OCI-LY3 (cell line): ENCODE measurements around the gene BRAT1.
A peak's percentile ranks its signal among the peaks of the same experiment; 100 is the strongest.

Experiments
- H2AFZ ChIP-seq: fragments of 200-600, 300-600 bp; shearing (Covaris generic); 2 replicates; pipeline ENCODE4 v1.6.0; 2014; ENCODE audit warnings: antibody characterized with exemption, low read depth, low read length
- H3K27ac ChIP-seq: fragments of 200-600, 300-600 bp; sonication (generic); 2 replicates; pipeline ENCODE4 v1.5.1; 2014; ENCODE audit warnings: mild to moderate bottlenecking, low read length, moderate library complexity, mixed read lengths
- H3K27me3 ChIP-seq: fragments of 200-600, 300-600 bp; sonication (generic); 2 replicates; pipeline ENCODE4 v1.6.1; 2014; ENCODE audit warnings: low read depth, low read length, mixed read lengths
- H3K36me3 ChIP-seq: fragments of 200-600, 300-600 bp; sonication (generic); replicated peaks from 2 replicates; pipeline ENCODE3; 2014; ENCODE audit warnings: low read depth, low read length, mixed read lengths
- H3K4me1 ChIP-seq: fragments of 300-600, 200-600 bp; sonication (generic); 2 replicates; pipeline ENCODE4 v1.6.1; 2014; ENCODE audit warnings: low read length, mixed read lengths
- H3K4me2 ChIP-seq: fragments of 200-600, 300-600 bp; sonication (generic); 2 replicates; pipeline ENCODE4 v1.6.1; 2014; ENCODE audit warnings: low read length, mixed read lengths
- H3K4me3 ChIP-seq: fragments of 300-600, 200-600 bp; sonication (generic); 2 replicates; pipeline ENCODE4 v1.5.1; 2014; ENCODE audit warnings: antibody characterized with exemption, mild to moderate bottlenecking, low read length, moderate library complexity
- H3K79me2 ChIP-seq: fragments of 300-600, 200-600 bp; shearing (Covaris generic); 2 replicates; pipeline ENCODE4 v1.6.1; 2014; ENCODE audit warnings: mild to moderate bottlenecking, low read length, mixed read lengths
- H3K9ac ChIP-seq: fragments of 300-600, 200-600 bp; shearing (Covaris generic); 2 replicates; pipeline ENCODE4 v1.6.0; 2014; ENCODE audit warnings: mild to moderate bottlenecking, low read length, moderate library complexity
- H3K9me3 ChIP-seq: fragments of 200-600, 300-600 bp; shearing (Covaris generic); 2 replicates; pipeline ENCODE4 v1.6.1; 2014; ENCODE audit warnings: low read length, mixed read lengths; ENCODE audit not compliant: insufficient read depth
- H4K20me1 ChIP-seq: fragments of 200-600, 300-600 bp; sonication (generic); 2 replicates; pipeline ENCODE4 v1.6.1; 2016; ENCODE audit warnings: low read length, mixed read lengths; ENCODE audit not compliant: insufficient read depth
- CTCF ChIP-seq: fragments of 200-600, 300-600 bp; sonication (generic); IDR thresholded peaks from 2 replicates; pipeline ENCODE4 v1.5.1; 2014; ENCODE audit warnings: antibody characterized with exemption, low read length, low read depth
- EZH2phosphoT487 ChIP-seq: fragments of 200-600 bp; shearing (Covaris generic); IDR thresholded peaks from 2 replicates; pipeline ENCODE4 v1.6.1; 2018; ENCODE audit warnings: antibody characterized with exemption, mixed run types, low read depth

The BRAT1 gene

DNA sequence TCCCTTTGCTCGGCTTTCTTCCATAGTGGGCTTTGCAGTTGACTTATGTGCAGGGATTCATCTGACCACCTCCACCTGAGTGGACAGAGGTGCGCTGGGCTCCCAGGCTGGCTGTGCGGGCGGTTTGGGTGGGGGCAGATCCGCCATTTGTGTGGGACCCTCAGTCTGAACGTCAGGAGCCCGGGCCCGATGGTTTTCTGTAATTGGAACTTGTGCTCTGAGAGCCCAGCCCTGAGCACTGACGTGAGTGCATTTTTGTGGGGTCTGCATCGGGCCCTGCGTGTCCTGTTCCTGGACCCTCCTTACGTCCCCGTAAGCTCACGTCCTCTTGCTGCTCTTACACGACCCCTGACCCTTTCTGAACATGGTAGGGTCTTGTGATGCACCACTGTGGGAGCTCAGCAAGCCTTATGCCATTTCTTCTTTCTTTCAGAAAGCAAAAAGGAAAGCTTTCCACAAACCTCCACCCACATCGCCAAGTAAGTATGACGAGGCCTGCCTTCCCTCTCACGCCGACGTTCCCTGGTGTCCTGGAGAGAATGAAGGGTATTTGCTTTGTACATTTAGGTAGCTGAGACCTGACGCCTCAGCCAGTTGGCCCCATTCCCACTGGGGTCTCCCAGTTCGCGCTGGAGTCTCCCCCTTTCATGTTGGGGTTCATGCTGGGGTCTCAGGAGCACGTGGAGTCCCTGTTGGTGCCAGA, 13.3 kb upstream of the BRAT1 start:
- peak overlapping the region; percentile 67; the same call in 1 of the 2 replicates for H3K9ac ChIP-seq
- H3K79me2 ChIP-seq = peaks cover 33% of the 10 kb centered on the region
- no peaks in the 10 kb centered on the region for H3K27me3 ChIP-seq
- H3K4me2 ChIP-seq = peak overlapping the region; percentile 95
- H4K20me1 ChIP-seq = no peaks in the 10 kb centered on the region
- no peak for TF ChIP-seq CTCF
- TF ChIP-seq EZH2phosphoT487 = no peak
- peaks cover 48% of the 10 kb centered on the region for H3K4me1 ChIP-seq
- peak overlapping the region; percentile 99 for H3K27ac ChIP-seq
- peaks cover 16% of the 10 kb centered on the region for H3K36me3 ChIP-seq
- no peak overlapping the region for H2AFZ ChIP-seq
- H3K9me3 ChIP-seq = no peaks in the 10 kb centered on the region
- peak overlapping the region; percentile 74; the same call in 1 of the 2 replicates for H3K4me3 ChIP-seq

DNA sequence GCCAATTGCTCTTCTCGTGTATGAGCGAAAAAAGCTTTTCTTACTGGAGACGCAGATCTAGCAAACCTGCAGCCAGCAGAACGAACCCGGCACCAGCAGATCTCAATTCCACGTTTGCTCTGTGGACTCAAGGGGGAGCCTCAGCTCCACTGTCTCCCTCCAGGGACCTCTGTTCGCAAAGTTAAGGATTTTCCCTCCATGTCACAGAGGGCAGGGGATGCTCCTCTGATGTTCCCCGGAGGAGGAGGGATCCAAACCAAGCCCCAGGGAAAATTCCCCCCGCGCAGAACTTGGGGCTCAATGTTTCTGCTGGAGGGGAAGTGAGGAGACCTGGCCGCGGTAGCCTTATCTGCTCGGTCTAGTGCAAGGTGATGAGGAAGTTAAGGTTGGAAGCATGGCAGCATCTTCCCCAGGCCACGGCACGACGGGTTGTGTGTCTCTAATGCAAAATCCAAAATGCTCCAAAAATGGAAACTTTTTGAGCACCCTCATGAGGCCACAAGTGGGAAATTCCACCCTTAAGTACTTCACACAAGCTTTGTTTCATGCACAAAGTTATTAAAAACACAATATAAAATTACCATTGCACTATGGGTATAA, 12.5 kb upstream of the BRAT1 start:
- Histone ChIP-seq H2AFZ (peak overlapping the region; percentile 54; the same call in 1 of the 2 replicates), H3K27ac (peak overlapping the region; percentile 99), H3K4me2 (peak overlapping the region; percentile 95), H3K36me3 (peaks cover 16% of the 10 kb centered on the region), H3K9me3 (no peaks in the 10 kb centered on the region), H3K4me3 (peak overlapping the region; percentile 74), H3K4me1 (peaks cover 52% of the 10 kb centered on the region), H3K27me3 (no peaks in the 10 kb centered on the region), H3K79me2 (peaks cover 41% of the 10 kb centered on the region), H4K20me1 (no peaks in the 10 kb centered on the region), H3K9ac (peak overlapping the region; percentile 67)
- TF ChIP-seq CTCF (peak; percentile 48), EZH2phosphoT487 (no peak)

DNA sequence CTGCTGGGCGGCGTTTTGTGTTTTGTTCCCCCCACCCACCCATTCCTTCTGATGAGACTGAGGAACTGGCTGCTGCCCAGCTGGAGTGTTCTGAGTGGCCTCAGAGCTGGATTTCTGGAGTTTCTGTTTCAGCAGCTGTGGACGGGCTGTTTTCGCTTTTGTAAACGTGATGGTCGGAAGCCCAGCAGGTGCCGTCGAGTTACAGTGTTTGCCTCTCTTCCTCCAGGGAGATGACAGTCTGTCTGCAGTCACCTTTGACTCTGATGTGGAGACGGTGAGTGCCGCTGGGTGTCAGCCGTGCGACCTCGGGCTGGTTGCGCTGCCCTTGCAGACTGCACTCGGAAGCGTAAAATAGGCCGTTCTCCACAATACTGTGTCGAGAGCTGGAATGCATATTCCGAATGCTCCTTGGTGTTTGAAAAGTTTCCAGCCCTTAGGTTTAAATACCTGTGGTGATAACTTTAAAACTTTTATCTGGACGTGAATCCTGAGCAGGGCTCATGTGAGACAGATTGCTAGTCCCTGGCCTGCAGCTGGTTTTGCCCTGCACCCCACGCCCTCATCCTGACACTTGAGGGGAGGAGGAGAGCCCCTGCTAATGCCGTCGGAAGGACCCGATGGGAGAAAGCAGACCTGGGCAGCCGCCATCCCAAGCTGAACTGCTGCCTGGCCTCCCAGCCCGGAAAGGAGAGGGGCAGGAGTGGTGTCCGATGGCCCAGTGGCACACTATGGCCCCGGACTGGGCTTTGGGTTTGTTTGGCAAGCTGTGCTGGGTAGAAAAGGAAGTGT, 11.8 kb upstream of the BRAT1 start:
- Histone ChIP-seq H3K9ac (peak overlapping the region; percentile 67), H3K36me3 (peaks cover 18% of the 10 kb centered on the region), H3K27me3 (no peaks in the 10 kb centered on the region), H3K4me3 (peak overlapping the region; percentile 74), H3K4me1 (peaks cover 59% of the 10 kb centered on the region), H2AFZ (no peak overlapping the region), H3K9me3 (no peaks in the 10 kb centered on the region), H4K20me1 (no peaks in the 10 kb centered on the region), H3K27ac (peak overlapping the region; percentile 99), H3K79me2 (peaks cover 48% of the 10 kb centered on the region), H3K4me2 (peak overlapping the region; percentile 95)
- TF ChIP-seq CTCF (peak; percentile 43; the same call in 1 of the 2 replicates), EZH2phosphoT487 (no peak)

DNA sequence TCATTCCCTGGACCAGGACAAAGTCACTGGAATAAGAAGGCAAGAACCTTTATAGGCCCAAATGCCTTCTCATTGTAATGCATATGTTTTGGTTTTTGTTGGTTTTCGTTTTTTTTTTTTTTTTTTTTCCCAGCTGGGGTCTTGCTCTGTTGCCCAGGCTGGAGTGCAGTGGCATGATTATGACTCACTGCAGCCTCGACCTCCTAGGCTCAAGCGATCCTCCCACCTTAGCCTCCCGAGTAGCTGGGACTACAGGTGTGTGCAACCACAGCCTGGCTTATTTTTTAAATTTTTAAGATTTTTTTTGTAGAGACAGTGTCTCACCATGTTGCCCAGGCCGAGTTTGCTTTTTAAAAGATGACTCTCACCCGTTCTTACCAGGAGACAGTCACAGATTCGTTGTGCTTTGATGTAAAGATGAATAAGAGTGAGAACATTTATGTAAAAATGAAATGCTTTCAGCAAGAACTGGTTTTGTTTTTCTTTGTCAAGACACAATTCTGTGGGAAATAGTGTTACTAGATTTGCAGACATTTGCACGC, 11.1 kb upstream of the BRAT1 start:
- peaks cover 18% of the 10 kb centered on the region for H3K36me3 ChIP-seq
- H3K27ac ChIP-seq = peak overlapping the region; percentile 99
- peak overlapping the region; percentile 74 for H3K4me3 ChIP-seq
- H3K27me3 ChIP-seq = no peaks in the 10 kb centered on the region
- peaks cover 54% of the 10 kb centered on the region for H3K79me2 ChIP-seq
- peaks cover 66% of the 10 kb centered on the region for H3K4me1 ChIP-seq
- H3K4me2 ChIP-seq = peak overlapping the region; percentile 95
- no peaks in the 10 kb centered on the region for H4K20me1 ChIP-seq
- H3K9ac ChIP-seq = peak overlapping the region; percentile 50; the same call in 1 of the 2 replicates
- TF ChIP-seq CTCF (no peak), EZH2phosphoT487 (no peak)
- no peak overlapping the region for H2AFZ ChIP-seq
- no peaks in the 10 kb centered on the region for H3K9me3 ChIP-seq
